Fibroblast of mammary gland (primary cell): Measurements from ENCODE around the gene SUMO2.

Experiments
- DNase-seq: peaks from one replicate; pipeline ENCODE4 v3.0.0-alpha.2; 2010; ENCODE audit warnings: low read depth
- H3K4me3 ChIP-seq: 2 replicates; pipeline ENCODE4 v1.5.1; 2011; ENCODE audit warnings: low read depth, mild to moderate bottlenecking, low read length, moderate library complexity; ENCODE audit not compliant: control insufficient read depth
- TF ChIP-seq, protein P1 (sequence below): conservative IDR thresholded peaks from 2 replicates; pipeline ENCODE4 v1.5.1; 2011; ENCODE audit warnings: low read depth, low read length, inconsistent platforms; ENCODE audit not compliant: control insufficient read depth, insufficient read depth

The SUMO2 gene

DNA sequence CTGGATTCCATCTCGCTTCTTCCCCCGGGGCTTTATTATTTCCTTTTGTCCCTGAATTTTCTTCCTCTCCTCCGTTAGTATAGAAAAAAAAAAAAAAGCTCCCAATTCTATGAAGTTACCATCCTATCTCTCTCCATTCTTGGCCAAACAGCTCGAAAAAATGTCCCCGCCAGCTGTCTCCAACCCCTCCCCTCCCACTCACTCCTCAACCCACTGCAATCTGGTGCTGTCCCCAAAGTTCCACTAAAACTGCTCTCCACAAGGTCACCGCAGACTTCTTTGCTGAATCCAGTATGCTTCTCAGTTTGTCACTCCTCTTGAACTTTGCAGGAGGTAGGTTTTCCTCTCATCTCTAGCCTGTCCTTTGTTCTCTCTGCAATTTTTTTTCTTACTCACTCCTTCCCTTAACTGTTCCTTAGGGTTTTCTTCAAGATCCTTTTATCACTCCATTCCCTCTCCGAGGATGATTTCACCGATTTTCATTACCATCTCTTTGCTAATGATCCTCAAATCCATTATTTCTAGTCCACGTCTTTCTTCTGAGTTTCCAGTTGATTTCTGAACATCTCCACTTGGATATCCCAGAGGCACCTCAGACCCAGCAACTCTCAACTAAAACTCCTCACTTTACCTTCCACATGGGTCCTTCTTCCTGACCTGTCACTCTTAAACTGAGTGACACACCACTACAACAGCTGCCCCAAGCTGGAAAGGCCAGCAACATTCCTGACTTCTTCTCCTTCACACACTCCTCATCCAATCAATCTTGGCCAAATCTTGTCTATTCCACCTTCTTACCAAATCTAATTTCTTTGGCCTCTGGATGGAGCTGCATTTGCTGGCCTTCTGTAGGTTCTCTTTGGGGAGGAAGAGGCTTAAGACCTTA lies 1.5 kb upstream of the SUMO2 start:
- TF ChIP-seq, protein P1, sequence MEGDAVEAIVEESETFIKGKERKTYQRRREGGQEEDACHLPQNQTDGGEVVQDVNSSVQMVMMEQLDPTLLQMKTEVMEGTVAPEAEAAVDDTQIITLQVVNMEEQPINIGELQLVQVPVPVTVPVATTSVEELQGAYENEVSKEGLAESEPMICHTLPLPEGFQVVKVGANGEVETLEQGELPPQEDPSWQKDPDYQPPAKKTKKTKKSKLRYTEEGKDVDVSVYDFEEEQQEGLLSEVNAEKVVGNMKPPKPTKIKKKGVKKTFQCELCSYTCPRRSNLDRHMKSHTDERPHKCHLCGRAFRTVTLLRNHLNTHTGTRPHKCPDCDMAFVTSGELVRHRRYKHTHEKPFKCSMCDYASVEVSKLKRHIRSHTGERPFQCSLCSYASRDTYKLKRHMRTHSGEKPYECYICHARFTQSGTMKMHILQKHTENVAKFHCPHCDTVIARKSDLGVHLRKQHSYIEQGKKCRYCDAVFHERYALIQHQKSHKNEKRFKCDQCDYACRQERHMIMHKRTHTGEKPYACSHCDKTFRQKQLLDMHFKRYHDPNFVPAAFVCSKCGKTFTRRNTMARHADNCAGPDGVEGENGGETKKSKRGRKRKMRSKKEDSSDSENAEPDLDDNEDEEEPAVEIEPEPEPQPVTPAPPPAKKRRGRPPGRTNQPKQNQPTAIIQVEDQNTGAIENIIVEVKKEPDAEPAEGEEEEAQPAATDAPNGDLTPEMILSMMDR, result no peak
- DNase-seq, result no peak
- H3K4me3 ChIP-seq, result no peak overlapping the region

DNA sequence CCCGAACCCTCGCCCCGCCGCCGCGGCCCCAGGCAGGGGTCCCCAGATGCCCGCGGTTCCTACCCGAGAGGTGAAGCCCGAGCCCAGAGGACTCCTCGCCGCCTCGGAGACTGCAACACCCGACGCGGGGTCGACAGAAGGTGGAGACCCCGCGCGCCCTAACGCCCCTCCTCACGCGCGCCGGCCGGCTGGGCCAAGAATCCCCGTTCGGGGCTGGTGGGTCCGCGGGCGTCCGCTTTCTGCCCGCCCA lies 515 bp downstream of the SUMO2 start:
- TF ChIP-seq, protein P1, result no peak
- no peak for DNase-seq
- H3K4me3 ChIP-seq, result peak overlapping the region; percentile 96

DNA sequence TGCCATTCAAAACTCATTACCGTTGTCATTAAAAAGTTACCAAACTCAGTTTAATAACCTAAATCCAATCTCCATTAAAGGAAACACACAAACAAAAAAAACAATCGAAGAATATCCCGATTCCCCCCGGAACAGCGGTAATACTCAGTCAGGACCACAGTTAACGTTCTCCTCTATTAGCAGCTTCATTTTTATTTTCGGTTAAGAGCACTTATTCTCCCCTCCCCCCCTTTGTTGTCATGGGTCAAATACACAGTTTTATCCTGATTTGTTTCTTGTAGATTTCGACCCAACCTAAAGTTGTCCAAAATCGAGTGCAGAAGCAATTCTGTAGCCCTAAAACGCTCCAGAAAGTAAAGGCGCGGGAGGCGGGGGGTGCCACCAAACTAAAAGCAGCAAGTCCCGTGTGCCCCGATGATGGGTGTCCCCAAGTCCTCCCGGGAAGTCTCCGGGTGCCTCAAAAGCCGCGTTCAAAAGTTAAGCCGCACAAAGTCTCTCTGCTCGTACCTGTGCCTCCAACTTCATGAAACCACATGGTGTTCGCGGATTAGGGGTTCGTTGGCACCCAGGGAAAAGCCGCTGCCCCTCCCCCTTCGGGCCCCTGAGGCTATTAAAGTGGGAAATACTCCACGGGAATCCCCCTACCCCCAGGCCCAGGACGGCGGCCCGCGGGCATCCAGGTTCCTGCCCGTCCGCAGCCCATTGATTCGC lies 996 bp downstream of the SUMO2 start:
- TF ChIP-seq, protein P1, result no peak
- no peak for DNase-seq
- H3K4me3 ChIP-seq, result peak overlapping the region; percentile 96

DNA sequence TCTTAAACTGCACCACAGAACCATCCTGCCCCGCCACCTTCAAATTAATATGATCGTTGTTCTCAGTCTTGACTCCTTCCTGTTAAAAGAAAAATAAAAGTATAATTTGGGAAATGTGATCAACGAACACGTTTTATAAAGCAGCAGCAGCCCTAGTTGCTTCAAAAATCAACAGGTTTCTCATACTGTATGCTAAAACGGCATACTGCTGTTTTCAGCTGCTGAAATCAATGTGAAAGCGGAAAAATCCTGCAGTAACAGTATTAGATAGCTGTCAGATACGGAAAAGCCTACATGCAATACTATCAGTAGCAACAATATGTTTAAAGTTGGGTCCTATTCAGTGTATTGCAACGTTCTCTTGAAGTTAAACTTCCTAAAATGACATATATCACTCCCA lies 1.6 kb downstream of the SUMO2 start:
- H3K4me3 ChIP-seq, result peak overlapping the region; percentile 96
- DNase-seq, result no peak
- TF ChIP-seq, protein P1, result no peak

DNA sequence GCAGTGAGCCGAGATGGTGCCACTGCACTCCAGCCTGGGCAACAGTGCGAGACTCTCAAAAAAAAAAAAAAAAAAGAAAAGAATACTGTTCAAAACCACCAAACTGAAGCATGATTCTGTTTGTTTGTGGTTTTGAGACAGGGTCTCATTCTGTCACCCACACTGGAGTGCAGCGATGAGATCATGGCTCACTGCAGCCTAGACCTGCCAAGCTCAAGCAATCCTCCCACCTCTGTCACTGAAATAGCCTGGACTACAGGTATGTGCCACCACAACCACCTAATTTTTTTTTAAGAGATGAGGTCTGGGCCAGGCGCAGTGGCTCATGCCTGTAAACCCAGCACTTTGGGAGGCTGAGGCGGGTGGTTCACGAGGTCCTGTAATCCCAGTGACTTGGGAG lies 4.3 kb downstream of the SUMO2 start:
- TF ChIP-seq, protein P1, result no peak
- H3K4me3 ChIP-seq, result no peak overlapping the region
- no peak for DNase-seq

DNA sequence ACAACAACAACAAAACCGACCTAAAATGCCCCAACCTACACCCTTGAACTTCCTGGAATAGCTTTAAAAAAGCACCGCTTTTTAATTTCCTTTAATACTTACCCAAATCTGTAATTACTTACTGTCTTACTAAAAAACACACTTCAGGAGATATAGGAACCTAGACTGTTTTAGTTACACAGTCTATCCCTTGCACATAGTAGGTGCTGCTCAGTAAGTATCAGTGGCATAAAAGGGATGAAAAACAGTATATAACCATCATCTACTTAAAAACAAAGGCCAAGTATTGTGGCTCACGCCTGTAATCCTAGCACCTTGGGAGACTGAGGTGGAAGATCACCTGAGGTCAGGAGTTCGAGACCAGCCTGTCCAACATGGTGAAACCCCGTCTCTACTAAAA lies 6.1 kb downstream of the SUMO2 start:
- H3K4me3 ChIP-seq, result no peak overlapping the region
- TF ChIP-seq, protein P1, result no peak
- DNase-seq, result no peak
